ENCODE data around the gene ARHGEF12.

ARHGEF12 gene

GRCh38 chr11:120384476-120384875 is 48.3 kb downstream of the ARHGEF12 start:
- H3K27ac Mint-ChIP-seq = no peak overlapping the region
- H3K9me3 Mint-ChIP-seq = peaks cover 2% of the 10 kb centered on the region

GRCh38 chr11:120385110-120385509 is 48.9 kb downstream of the ARHGEF12 start:
- Mint-ChIP-seq H3K27me3 (peaks cover 27% of the 10 kb centered on the region), H3K9me3 (peaks cover 8% of the 10 kb centered on the region), H3K4me1 (no peaks in the 10 kb centered on the region), H3K27ac (no peak overlapping the region), H3K36me3 (peaks cover 4% of the 10 kb centered on the region), H3K4me3 (no peak overlapping the region)

More at GRCh38 chr11:120384476-120384875, 48.3 kb downstream of the ARHGEF12 start:
- H3K4me3 Mint-ChIP-seq = no peak overlapping the region
- no peaks in the 10 kb centered on the region for H3K4me1 Mint-ChIP-seq
- H3K27me3 Mint-ChIP-seq = peaks cover 23% of the 10 kb centered on the region
- no peaks in the 10 kb centered on the region for H3K36me3 Mint-ChIP-seq

GRCh38 chr11:120385655-120386054 is 49.4 kb downstream of the ARHGEF12 start:
- Mint-ChIP-seq H3K27ac (no peak overlapping the region), H3K4me3 (no peak overlapping the region), H3K36me3 (peaks cover 6% of the 10 kb centered on the region), H3K27me3 (peaks cover 32% of the 10 kb centered on the region), H3K9me3 (peaks cover 11% of the 10 kb centered on the region), H3K4me1 (no peaks in the 10 kb centered on the region)

- peaks cover 11% of the 10 kb centered on the region for H3K9me3 Mint-ChIP-seq
- peaks cover 30% of the 10 kb centered on the region for H3K27me3 Mint-ChIP-seq
- H3K27ac Mint-ChIP-seq = no peak overlapping the region
- H3K4me1 Mint-ChIP-seq = no peaks in the 10 kb centered on the region
- H3K36me3 Mint-ChIP-seq = peaks cover 6% of the 10 kb centered on the region
- H3K4me3 Mint-ChIP-seq = no peak overlapping the region
Measured at GRCh38 chr11:120386318-120386717, 50.1 kb downstream of the ARHGEF12 start.

GRCh38 chr11:120386774-120387371 is 50.7 kb downstream of the ARHGEF12 start:
- Mint-ChIP-seq H3K27ac (no peak overlapping the region), H3K4me3 (no peak overlapping the region), H3K36me3 (peaks cover 6% of the 10 kb centered on the region), H3K9me3 (peaks cover 11% of the 10 kb centered on the region), H3K4me1 (no peaks in the 10 kb centered on the region), H3K27me3 (peaks cover 32% of the 10 kb centered on the region)

- Mint-ChIP-seq H3K27me3 (peaks cover 34% of the 10 kb centered on the region), H3K36me3 (peaks cover 6% of the 10 kb centered on the region), H3K4me3 (no peak overlapping the region), H3K9me3 (peaks cover 11% of the 10 kb centered on the region), H3K4me1 (no peaks in the 10 kb centered on the region), H3K27ac (no peak overlapping the region)
Measured at GRCh38 chr11:120388261-120388660, 52.0 kb downstream of the ARHGEF12 start.

GRCh38 chr11:120389693-120390584 is 53.7 kb downstream of the ARHGEF12 start:
- Mint-ChIP-seq H3K4me1 (no peaks in the 10 kb centered on the region), H3K4me3 (no peak overlapping the region), H3K9me3 (peaks cover 11% of the 10 kb centered on the region), H3K36me3 (peaks cover 6% of the 10 kb centered on the region), H3K27me3 (peaks cover 27% of the 10 kb centered on the region), H3K27ac (no peak overlapping the region)

GRCh38 chr11:120390585-120390922 is 54.3 kb downstream of the ARHGEF12 start:
- H3K4me1 Mint-ChIP-seq = no peaks in the 10 kb centered on the region
- peaks cover 31% of the 10 kb centered on the region for H3K27me3 Mint-ChIP-seq

GRCh38 chr11:120391292-120391691 is 55.1 kb downstream of the ARHGEF12 start:
- no peak overlapping the region for H3K4me3 Mint-ChIP-seq
- H3K36me3 Mint-ChIP-seq = peaks cover 8% of the 10 kb centered on the region
- H3K9me3 Mint-ChIP-seq = peaks cover 11% of the 10 kb centered on the region
- H3K27me3 Mint-ChIP-seq = peaks cover 33% of the 10 kb centered on the region
- no peak overlapping the region for H3K27ac Mint-ChIP-seq
- no peaks in the 10 kb centered on the region for H3K4me1 Mint-ChIP-seq

More at GRCh38 chr11:120390585-120390922, 54.3 kb downstream of the ARHGEF12 start:
- Mint-ChIP-seq H3K36me3 (peaks cover 8% of the 10 kb centered on the region), H3K4me3 (no peak overlapping the region), H3K27ac (no peak overlapping the region), H3K9me3 (peaks cover 11% of the 10 kb centered on the region)

- Mint-ChIP-seq H3K9me3 (peaks cover 11% of the 10 kb centered on the region), H3K4me1 (no peaks in the 10 kb centered on the region), H3K4me3 (no peak overlapping the region), H3K36me3 (peaks cover 8% of the 10 kb centered on the region), H3K27ac (no peak overlapping the region), H3K27me3 (peaks cover 29% of the 10 kb centered on the region)
Measured at GRCh38 chr11:120391854-120392253, 55.6 kb downstream of the ARHGEF12 start.

- Mint-ChIP-seq H3K4me3 (no peak overlapping the region), H3K4me1 (no peaks in the 10 kb centered on the region)
Measured at GRCh38 chr11:120392314-120392713, 56.1 kb downstream of the ARHGEF12 start.

GRCh38 chr11:120392793-120393192 is 56.6 kb downstream of the ARHGEF12 start:
- Mint-ChIP-seq H3K36me3 (peaks cover 8% of the 10 kb centered on the region), H3K9me3 (peaks cover 11% of the 10 kb centered on the region), H3K27me3 (peaks cover 30% of the 10 kb centered on the region), H3K4me1 (no peaks in the 10 kb centered on the region), H3K4me3 (no peak overlapping the region), H3K27ac (no peak overlapping the region)

More at GRCh38 chr11:120392314-120392713, 56.1 kb downstream of the ARHGEF12 start:
- H3K36me3 Mint-ChIP-seq = peaks cover 8% of the 10 kb centered on the region
- peaks cover 30% of the 10 kb centered on the region for H3K27me3 Mint-ChIP-seq
- H3K27ac Mint-ChIP-seq = no peak overlapping the region
- H3K9me3 Mint-ChIP-seq = peaks cover 11% of the 10 kb centered on the region

- Mint-ChIP-seq H3K27ac (no peak overlapping the region), H3K27me3 (peaks cover 29% of the 10 kb centered on the region), H3K4me1 (no peaks in the 10 kb centered on the region), H3K4me3 (no peak overlapping the region), H3K36me3 (peaks cover 8% of the 10 kb centered on the region), H3K9me3 (peaks cover 11% of the 10 kb centered on the region)
Measured at GRCh38 chr11:120394119-120394518, 57.9 kb downstream of the ARHGEF12 start.

GRCh38 chr11:120395778-120396177 is 59.6 kb downstream of the ARHGEF12 start:
- Mint-ChIP-seq H3K36me3 (peaks cover 2% of the 10 kb centered on the region), H3K4me1 (no peaks in the 10 kb centered on the region), H3K27ac (no peak overlapping the region), H3K4me3 (no peak overlapping the region), H3K27me3 (peaks cover 18% of the 10 kb centered on the region), H3K9me3 (no peaks in the 10 kb centered on the region)

GRCh38 chr11:120398132-120398531 is 61.9 kb downstream of the ARHGEF12 start:
- peaks cover 16% of the 10 kb centered on the region for H3K27me3 Mint-ChIP-seq
- H3K4me3 Mint-ChIP-seq = no peak overlapping the region
- H3K9me3 Mint-ChIP-seq = no peaks in the 10 kb centered on the region
- H3K36me3 Mint-ChIP-seq = peaks cover 2% of the 10 kb centered on the region
- H3K27ac Mint-ChIP-seq = no peak overlapping the region
- H3K4me1 Mint-ChIP-seq = no peaks in the 10 kb centered on the region

- Mint-ChIP-seq H3K27ac (peak overlapping the region; percentile 41), H3K27me3 (peaks cover 20% of the 10 kb centered on the region), H3K36me3 (peaks cover 2% of the 10 kb centered on the region), H3K9me3 (no peaks in the 10 kb centered on the region), H3K4me1 (no peaks in the 10 kb centered on the region), H3K4me3 (no peak overlapping the region)
Measured at GRCh38 chr11:120399307-120399706, 63.1 kb downstream of the ARHGEF12 start.
